Activated B cell treated with CpG ODN at 0.5 μM for 24 hours (primary cell): ENCODE data around the gene SHC4. TPM values are rescaled to one million over a fixed set of nuclear protein-coding genes. Genes with fewer than 3 reads are reported as not detected.

Experiments
- ATAC-seq: fragments of 200-7000 bp; cut with Tn5 transposase; one replicate; pipeline ENCODE4 v1.10.0; 2021; ENCODE audit warnings: low read depth, mild to moderate bottlenecking, moderate library complexity
- CTCF ChIA-PET: fragments of 350-600 bp; sonication (Branson Sonifier 250); formaldehyde crosslinking; loops from one replicate; lab custom pipeline; 2021; ENCODE audit warnings: antibody characterized with exemption; lab: Charles Lee
- POLR2A ChIA-PET: fragments of 350-600 bp; sonication (Branson Sonifier 250); formaldehyde crosslinking; loops from one replicate; lab custom pipeline; 2021; ENCODE audit warnings: antibody characterized with exemption; lab: Charles Lee
- DNase-seq: peaks from one replicate; pipeline ENCODE4 v3.0.0; 2022
- H3K27ac Mint-ChIP-seq: one replicate; pipeline ENCODE4 v1.8.0; 2020; ENCODE audit warnings: mixed read lengths
- H3K27me3 Mint-ChIP-seq: one replicate; pipeline ENCODE4 v1.8.0; 2021; ENCODE audit warnings: mixed read lengths
- H3K36me3 Mint-ChIP-seq: one replicate; pipeline ENCODE4 v1.8.0; 2021; ENCODE audit warnings: low read depth, mixed read lengths
- H3K4me1 Mint-ChIP-seq: one replicate; pipeline ENCODE4 v1.8.0; 2021; ENCODE audit warnings: mixed read lengths
- H3K4me3 Mint-ChIP-seq: one replicate; pipeline ENCODE4 v1.8.0; 2020; ENCODE audit warnings: mild to moderate bottlenecking, mixed read lengths
- H3K9me3 Mint-ChIP-seq: one replicate; pipeline ENCODE4 v1.8.0; 2020; ENCODE audit warnings: mixed read lengths
- intact Hi-C: fragments of 100-400 bp; cut with micrococcal nuclease; formaldehyde crosslinking; loops from one replicate; pipeline ENCODE4 v1.15.1; 2024
- total RNA-seq: library from RNA; stranded (reverse); gene quantifications from 2 replicates; pipeline ENCODE4 v1.2.3, GENCODE V29; 2022
- TF ChIP-seq, protein P1 (sequence below): fragments of 200-600 bp; IDR thresholded peaks from one replicate; pipeline ENCODE4 v1.8.0; 2022; ENCODE audit warnings: antibody characterized with exemption, mild to moderate bottlenecking

The SHC4 gene
- total RNA-seq, 1 donor from 2014 or later = not detected

DNA sequence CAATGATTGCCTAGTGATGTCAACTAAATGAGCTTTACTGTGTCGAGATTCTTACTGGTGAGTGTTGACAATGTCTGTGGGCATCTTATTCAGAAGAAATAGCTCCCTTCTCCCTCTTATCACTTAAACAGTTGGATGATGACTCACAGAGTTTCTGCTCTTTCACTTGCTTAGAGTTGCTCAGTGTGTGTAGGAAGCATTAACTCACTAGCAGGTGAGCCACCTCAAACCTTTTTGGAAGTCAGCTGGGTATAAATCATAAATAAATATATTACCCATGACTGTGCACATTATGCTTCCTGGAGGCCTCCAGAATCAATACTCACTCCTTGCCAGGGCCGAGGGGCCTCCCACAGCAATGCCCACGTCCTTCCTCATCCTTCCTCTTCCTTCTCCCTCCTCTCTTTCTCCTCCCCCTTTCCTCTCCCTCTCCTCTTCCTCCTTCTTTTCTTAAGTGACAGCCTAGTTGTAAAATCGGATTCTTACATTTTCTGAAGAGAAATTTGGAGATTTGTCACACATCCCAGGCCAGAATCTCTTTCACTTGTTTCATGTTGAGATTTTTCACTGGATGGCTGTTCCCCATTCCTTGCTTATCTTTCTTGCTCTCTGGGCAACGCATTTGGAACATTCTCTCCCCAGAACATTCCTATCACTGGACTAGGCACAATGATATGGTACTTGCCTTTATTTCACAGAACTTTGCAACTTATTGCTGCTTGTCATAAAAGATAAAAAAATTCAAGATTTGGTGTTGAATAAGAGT lies 17.5 kb downstream of the SHC4 start:
- ATAC-seq = no peak
- CTCF ChIA-PET = no interaction called here
- POLR2A ChIA-PET = no interaction called here
- Mint-ChIP-seq H3K27ac (no peak overlapping the region), H3K4me3 (no peak overlapping the region), H3K9me3 (no peaks in the 10 kb centered on the region), H3K27me3 (peaks cover 19% of the 10 kb centered on the region), H3K4me1 (no peaks in the 10 kb centered on the region), H3K36me3 (no peaks in the 10 kb centered on the region)
- no peak for DNase-seq
- intact Hi-C loops = no loop called here
- TF ChIP-seq, protein P1, sequence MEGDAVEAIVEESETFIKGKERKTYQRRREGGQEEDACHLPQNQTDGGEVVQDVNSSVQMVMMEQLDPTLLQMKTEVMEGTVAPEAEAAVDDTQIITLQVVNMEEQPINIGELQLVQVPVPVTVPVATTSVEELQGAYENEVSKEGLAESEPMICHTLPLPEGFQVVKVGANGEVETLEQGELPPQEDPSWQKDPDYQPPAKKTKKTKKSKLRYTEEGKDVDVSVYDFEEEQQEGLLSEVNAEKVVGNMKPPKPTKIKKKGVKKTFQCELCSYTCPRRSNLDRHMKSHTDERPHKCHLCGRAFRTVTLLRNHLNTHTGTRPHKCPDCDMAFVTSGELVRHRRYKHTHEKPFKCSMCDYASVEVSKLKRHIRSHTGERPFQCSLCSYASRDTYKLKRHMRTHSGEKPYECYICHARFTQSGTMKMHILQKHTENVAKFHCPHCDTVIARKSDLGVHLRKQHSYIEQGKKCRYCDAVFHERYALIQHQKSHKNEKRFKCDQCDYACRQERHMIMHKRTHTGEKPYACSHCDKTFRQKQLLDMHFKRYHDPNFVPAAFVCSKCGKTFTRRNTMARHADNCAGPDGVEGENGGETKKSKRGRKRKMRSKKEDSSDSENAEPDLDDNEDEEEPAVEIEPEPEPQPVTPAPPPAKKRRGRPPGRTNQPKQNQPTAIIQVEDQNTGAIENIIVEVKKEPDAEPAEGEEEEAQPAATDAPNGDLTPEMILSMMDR = no peak

DNA sequence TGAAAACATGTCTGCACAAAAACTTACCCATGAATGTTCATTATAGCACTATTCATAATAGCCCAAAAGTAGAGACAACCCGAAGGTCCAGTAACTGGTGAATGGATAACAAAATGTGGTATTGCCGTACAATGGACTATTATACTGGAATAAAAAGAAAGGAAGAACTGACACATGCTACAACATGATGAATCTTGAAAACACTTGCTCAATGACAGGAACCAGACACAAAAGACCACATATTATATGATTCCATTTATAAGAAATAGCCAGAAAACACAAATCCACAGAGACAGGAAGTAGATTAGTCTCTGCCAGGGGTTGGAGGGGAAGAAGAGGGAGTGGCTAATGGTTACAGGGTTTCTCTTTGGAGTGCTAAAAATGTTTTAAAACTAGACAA lies 18.3 kb downstream of the SHC4 start:
- Mint-ChIP-seq H3K36me3 (no peaks in the 10 kb centered on the region), H3K4me3 (no peak overlapping the region), H3K27ac (no peak overlapping the region), H3K4me1 (no peaks in the 10 kb centered on the region), H3K27me3 (peaks cover 19% of the 10 kb centered on the region), H3K9me3 (no peaks in the 10 kb centered on the region)
- intact Hi-C loops = no loop called here
- ChIA-PET POLR2A (no interaction called here), CTCF (interaction anchor here (0.6 kb wide), 1 partner anchor 46 kb away, joined by 3 read pairs; no protein-coding TSS in a partner anchor)
- DNase-seq = no peak
- TF ChIP-seq, protein P1 = no peak
- ATAC-seq = no peak

DNA sequence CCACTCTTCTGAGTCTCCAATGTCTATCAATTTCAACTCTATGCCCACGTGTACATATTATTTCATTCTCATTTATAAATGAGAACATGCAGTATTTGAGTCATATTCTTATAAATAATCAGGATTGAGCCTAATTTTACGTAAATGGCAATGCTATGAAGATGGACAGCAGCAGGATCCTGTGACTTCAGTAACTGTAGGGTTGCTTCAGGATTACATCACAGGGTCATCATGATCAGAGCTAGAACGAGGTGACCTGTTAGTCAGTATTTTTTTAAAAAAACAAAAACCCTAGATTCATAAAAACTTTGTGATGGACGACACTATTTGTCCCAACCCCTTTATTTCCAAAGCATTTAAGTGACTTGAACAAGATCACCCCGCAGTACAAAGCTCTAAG lies 21.8 kb downstream of the SHC4 start:
- TF ChIP-seq, protein P1 = no peak

DNA sequence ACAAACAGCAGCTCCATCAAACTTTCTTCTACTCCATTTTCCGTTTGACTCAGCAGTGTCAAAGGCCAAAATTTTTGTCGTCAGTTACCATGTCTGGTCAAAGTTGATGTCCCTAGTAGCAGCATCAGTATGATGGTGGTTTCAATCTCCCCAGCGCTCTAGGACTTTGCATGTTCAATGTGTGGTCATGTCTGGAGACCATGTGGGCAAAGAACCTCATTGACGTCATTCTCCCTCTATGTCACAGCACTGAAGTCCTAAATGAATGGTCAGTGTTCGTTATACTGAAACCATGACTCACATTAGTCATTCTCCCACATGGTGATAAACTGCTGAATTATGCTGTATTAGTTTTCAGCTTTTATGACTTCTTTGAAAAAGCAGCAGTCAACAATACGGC lies 23.2 kb downstream of the SHC4 start:
- TF ChIP-seq, protein P1 = no peak
- POLR2A ChIA-PET = no interaction called here
- H3K27me3 Mint-ChIP-seq = peaks cover 22% of the 10 kb centered on the region
- intact Hi-C loops = no loop called here
- CTCF ChIA-PET = no interaction called here
- H3K4me1 Mint-ChIP-seq = no peaks in the 10 kb centered on the region
- DNase-seq = no peak
- H3K4me3 Mint-ChIP-seq = no peak overlapping the region
- no peak for ATAC-seq
- H3K9me3 Mint-ChIP-seq = no peaks in the 10 kb centered on the region
- no peak overlapping the region for H3K27ac Mint-ChIP-seq
- no peaks in the 10 kb centered on the region for H3K36me3 Mint-ChIP-seq

More for the DNA sequence above, 21.8 kb downstream of the SHC4 start:
- Mint-ChIP-seq H3K27ac (no peak overlapping the region), H3K4me1 (no peaks in the 10 kb centered on the region), H3K9me3 (no peaks in the 10 kb centered on the region), H3K4me3 (no peak overlapping the region), H3K36me3 (no peaks in the 10 kb centered on the region), H3K27me3 (peaks cover 24% of the 10 kb centered on the region)
- intact Hi-C loops = no loop called here
- ATAC-seq (no peak), DNase-seq (no peak)
- POLR2A ChIA-PET = no interaction called here
- CTCF ChIA-PET = no interaction called here

DNA sequence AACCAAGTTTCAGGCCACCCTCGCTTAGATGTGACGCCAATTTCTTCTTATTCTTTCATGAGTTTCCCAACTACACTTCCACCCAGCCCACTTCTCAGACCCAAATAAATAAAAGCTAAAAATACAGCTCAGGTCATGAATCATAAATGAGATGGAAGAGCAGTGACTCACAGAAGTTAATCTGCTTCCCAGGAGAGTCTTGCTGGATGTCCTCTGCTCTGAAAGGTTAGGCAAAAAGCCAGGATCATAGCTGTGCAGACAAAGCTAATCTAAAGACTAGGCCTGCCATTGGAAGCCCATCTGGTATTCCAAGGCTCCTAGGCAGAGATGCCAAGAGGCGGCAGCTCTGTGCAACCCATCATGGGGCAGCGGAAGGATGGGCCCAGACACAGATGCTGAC lies 24.1 kb downstream of the SHC4 start:
- TF ChIP-seq, protein P1 = no peak
- intact Hi-C loops = no loop called here
- ATAC-seq (no peak), DNase-seq (no peak)
- Mint-ChIP-seq H3K9me3 (no peaks in the 10 kb centered on the region), H3K4me1 (no peaks in the 10 kb centered on the region), H3K27ac (no peak overlapping the region), H3K4me3 (no peak overlapping the region), H3K27me3 (peaks cover 25% of the 10 kb centered on the region), H3K36me3 (no peaks in the 10 kb centered on the region)
- CTCF ChIA-PET = no interaction called here
- POLR2A ChIA-PET = no interaction called here
